Subcutaneous adipose tissue (tissue), 4 donors: ENCODE data around the gene URB2. TPM values are rescaled to one million over a fixed set of nuclear protein-coding genes. Genes with fewer than 3 reads are reported as not detected.

Experiments used
- total RNA-seq, 4 donors: library from RNA; depleted of rRNA; stranded (reverse); fragments of >200 nt; gene quantifications; one replicate each; pipeline ENCODE4 v1.1.0, GENCODE V29; 2016
- TF ChIP-seq, protein P1 (sequence below): fragments of 450-650 bp; IDR thresholded peaks from one replicate; pipeline ENCODE4 v1.5.1; 2016; ENCODE audit warnings: low read depth, mild to moderate bottlenecking, control low read depth, antibody characterized with exemption, moderate library complexity

Gene URB2
- total RNA-seq, 4 donors from 2014 or later: 5.8 to 13.7 (median 9.5) TPM

DNA sequence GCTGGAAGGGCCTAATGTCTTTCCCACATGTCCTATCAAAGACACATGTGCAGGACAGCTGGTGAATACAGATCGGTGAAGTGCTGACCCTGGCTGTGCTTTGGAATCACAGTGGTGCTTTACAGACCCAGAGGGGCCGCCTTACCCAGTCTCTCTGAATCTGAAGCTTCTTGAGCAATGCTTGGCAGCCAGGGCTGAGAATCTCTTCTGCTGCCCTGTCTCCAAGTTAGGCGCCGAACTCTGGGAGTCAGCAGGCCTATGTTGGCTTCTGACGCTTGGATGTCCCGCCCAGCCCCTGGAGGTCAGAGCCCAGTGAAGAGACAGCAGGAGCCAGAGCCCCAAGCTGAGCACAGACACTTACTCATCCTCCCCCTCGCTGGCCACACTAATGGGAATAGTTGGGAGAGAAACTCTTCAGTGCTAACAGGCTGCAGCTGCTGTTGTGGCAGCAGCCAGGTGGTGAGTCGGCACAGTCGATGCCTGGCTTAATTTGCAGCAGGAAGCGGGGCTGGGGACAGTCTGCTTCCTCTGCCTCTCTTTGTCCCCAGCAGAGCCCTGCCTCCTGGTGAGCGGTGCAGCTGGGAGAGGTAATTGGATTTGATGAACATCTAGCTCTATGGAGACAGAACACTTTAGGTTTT, 68.1 kb downstream of the URB2 start:
- TF ChIP-seq, protein P1, sequence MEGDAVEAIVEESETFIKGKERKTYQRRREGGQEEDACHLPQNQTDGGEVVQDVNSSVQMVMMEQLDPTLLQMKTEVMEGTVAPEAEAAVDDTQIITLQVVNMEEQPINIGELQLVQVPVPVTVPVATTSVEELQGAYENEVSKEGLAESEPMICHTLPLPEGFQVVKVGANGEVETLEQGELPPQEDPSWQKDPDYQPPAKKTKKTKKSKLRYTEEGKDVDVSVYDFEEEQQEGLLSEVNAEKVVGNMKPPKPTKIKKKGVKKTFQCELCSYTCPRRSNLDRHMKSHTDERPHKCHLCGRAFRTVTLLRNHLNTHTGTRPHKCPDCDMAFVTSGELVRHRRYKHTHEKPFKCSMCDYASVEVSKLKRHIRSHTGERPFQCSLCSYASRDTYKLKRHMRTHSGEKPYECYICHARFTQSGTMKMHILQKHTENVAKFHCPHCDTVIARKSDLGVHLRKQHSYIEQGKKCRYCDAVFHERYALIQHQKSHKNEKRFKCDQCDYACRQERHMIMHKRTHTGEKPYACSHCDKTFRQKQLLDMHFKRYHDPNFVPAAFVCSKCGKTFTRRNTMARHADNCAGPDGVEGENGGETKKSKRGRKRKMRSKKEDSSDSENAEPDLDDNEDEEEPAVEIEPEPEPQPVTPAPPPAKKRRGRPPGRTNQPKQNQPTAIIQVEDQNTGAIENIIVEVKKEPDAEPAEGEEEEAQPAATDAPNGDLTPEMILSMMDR: no peak

DNA sequence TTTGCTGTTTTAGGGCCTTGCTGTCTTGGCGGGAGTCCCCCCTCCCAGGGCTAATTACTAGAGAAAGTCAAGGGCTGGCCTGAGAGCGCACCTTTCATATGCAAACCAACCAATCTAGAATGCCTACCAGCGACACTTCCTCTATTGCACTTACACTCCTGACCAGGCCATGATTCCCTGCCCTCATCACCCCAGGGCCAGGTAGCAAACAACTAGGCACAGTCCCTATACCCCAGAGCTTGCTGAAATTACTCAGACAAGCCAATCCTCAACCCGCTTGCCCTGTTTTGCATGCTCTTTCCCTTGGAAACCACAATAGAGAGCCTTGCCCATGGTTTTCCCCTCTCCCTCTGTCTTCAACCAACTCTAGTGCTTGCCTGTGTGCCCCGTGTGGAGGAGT, 70.3 kb downstream of the URB2 start:
- TF ChIP-seq, protein P1: no peak

DNA sequence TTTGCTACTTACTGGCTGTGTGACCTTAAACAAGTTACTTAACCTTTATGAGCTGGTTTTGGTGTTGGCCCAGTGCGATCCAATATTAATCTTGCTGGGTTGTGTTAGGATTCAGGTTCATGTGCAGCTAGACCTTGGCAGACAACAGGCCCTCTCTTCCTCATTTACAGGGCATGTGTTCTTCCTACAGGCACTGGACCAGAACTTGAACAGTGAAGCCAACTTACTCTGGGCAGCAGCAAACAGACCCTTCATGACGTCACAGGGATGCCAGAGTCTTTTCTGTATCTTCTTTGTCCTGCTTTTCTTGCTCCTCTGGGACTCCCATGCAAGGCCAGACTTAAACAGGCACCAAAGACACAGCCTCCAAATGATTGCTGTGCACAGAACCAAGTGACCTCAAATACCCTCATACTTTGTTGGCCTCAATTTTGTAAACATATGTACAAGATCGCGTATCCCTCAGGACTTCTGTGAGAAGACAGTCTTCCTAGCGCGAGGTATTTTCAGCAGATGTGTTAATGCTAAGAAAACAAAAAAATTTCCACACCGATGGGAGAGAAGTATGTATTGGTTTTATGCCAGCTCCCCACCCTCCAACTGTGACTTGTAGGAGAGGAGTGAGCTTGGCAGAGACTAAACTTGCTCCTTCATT, 73.7 kb downstream of the URB2 start:
- TF ChIP-seq, protein P1: no peak

DNA sequence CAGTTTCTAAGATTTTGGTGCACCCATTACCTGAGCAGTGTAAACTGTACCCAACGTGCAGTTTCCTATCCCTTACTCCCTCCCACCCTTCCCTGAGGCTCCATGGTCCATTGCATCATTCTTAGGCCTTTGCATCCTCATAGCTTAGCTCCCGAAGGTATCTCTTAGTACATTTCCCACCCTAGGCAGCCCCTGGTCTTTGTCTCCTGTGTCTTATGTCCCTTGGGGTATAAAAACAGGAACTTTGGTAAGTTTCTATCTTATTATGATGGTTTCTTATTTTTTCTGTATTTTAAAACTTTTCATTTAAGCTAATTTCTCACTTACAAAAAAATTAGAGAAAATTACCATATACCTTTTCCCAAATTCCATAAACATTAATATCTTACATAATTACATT, 78.1 kb downstream of the URB2 start:
- TF ChIP-seq, protein P1: no peak

DNA sequence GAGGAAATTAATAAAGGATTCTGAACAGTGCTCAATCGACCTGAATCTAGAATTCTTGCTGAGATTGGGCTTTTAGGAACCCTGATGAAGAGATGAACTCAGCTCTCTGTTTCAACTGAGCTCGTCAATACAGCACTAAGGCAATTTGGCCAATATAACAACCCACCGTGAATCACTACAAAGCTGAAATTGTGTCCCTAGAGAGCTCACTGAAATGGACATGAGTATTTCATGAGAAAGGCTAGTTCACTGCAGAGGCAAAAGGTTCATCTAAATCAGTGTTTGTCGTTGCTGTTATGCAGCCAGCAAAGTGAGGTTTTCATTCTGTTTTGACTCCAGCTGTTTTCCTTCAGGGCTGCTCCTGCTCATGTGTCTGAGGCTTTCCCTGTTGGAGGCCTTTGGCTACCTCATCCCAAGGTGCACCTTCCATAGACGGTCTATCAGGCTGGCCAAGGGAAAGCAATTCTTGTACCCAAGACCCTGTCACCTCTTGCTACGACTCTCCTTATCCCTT, 83.5 kb downstream of the URB2 start:
- TF ChIP-seq, protein P1: no peak

Other genes with a start within 250 kb of the URB2 start
- not detected for gene ACTA1, start 192.2 kb upstream of the URB2 start, total RNA-seq
- gene NUP133, start 117.9 kb upstream of the URB2 start, total RNA-seq: 10 to 100 TPM; 22.6 to 52.5 (median 25.8) TPM
- 10 to 100 TPM; 13.4 to 20.7 (median 17.6) TPM for gene ABCB10, start 67.5 kb upstream of the URB2 start, total RNA-seq
- gene TAF5L, start 125 bp upstream of the URB2 start, total RNA-seq: 10 to 100 TPM; 11.9 to 19.9 (median 18.9) TPM